Mesothelial cell of epicardium (in vitro differentiated cells): ENCODE measurements around the gene MCRIP1. TPM values are rescaled to one million over a fixed set of nuclear protein-coding genes. Genes with fewer than 3 reads are reported as not detected.

Experiments used
- DNase-seq, 2 experiments: peaks; one replicate each; pipeline ENCODE4 v3.0.0; 2021; ENCODE audit warnings: low spot score in 2 of 2; ENCODE audit not compliant: unreplicated experiment in 2 of 2
- H3K27ac Mint-ChIP-seq: 2 replicates; pipeline ENCODE4 v1.8.0; 2021; ENCODE audit warnings: mixed read lengths
- H3K27me3 Mint-ChIP-seq: 2 replicates; pipeline ENCODE4 v1.8.0; 2021; ENCODE audit warnings: low read depth, mixed read lengths
- H3K36me3 Mint-ChIP-seq: 2 replicates; pipeline ENCODE4 v1.8.0; 2021; ENCODE audit warnings: mixed read lengths
- H3K4me1 Mint-ChIP-seq: 2 replicates; pipeline ENCODE4 v1.8.0; 2021; ENCODE audit warnings: mixed read lengths
- H3K4me3 Mint-ChIP-seq: 2 replicates; pipeline ENCODE4 v1.8.0; 2021; ENCODE audit warnings: mild to moderate bottlenecking, moderate library complexity, mixed read lengths
- H3K9me3 Mint-ChIP-seq: 2 replicates; pipeline ENCODE4 v1.8.0; 2021; ENCODE audit warnings: mixed read lengths
- CTCF ChIP-seq: fragments of 200-600 bp; sonication (generic); IDR thresholded peaks from one replicate; pipeline ENCODE4 v1.5.0; 2021; ENCODE audit warnings: antibody characterized with exemption; ENCODE audit not compliant: unreplicated experiment
- total RNA-seq: library from RNA; stranded (reverse); gene quantifications from 3 replicates; pipeline ENCODE4 v1.2.1, GENCODE V29; 2021

The MCRIP1 gene
- total RNA-seq, 1 donor from 2014 or later: 104 TPM

DNA sequence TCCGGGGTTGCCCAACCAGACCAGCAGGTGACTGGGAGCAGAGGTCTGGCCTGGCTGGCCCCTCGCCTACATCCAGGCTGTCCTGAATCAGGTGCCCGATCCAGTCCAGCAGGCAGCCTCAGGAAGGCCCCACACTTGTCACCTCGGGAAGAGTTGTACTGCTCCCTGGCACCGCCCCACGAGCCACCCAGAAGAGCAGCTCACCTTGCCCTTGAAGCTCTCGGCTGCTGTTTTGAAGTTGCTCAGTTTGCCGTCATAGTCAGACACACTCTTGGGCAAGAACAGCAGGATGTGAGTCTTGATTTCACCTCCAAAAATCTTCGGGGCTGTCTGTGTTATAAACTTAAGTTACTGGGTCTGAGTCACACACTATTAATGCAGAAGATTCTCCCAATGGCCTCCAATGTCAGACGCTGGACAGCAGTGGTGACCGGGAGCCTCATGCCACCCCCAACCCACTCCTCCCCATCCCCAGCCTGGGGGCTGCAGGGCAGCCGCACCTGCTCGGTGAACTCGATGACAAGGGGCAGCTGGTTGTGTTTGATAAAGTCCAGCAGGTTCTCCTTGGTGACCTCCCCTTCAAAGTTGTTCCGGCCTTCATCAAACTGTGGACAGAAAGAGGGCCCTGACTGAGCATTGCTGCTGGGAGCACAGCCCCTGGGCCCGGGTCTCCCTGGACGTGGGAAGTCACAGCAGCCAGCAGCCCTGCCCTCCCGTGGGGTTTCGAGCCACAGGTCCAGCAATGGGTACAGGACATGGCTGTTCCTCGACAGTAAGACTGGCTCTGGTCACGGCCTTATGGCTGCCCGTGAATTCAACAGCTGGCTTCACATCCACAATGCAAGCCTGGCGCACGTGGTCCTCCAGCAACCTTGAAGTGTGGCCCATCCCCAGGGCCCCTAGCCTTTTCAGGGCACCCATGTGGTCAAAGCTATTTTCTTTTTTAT, 13.9 kb upstream of the MCRIP1 start:
- DNase-seq: no peak

DNA sequence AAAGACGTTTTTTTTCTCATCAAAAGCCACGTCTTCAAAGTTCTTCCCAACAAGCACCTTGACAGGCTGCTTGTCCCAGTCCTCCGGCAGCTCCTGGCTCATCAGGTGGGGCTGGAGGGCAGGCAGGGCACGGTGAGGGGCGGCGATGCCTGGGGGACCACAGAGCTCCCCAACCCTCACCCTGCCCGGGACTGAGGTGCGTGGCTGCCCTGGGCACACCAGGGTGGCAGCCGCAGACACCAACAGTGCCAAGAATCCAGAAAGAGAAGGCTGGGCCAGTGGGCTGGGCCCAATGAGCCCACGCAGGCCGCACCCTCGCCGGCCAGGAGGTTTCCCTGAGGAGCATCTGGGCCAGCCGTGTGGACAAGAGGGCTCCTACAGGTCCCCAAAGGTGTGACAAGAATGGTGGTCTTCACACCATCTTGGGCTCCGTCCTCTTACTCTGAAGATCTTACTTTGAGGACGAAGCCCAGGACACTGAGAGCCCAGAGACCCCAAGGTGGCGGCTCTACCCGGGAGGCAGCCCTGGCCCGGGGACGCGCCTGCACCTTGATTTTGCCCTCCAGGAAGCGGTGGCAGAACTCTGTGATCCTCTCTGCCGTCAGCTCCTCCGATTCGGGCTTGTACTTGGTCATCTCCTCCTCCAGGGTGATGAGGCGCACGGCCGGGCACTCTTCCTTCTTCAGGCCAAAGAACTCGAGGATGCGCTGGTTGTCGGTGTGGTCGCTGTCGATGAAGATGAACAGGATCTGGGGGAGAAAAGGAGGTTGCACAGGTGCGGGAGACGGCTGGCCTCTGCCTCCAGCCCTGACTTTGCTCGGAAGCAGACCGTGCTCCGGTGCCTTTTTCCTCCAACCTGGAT, 13.0 kb upstream of the MCRIP1 start:
- Mint-ChIP-seq H3K9me3 (no peaks in the 10 kb centered on the region), H3K27ac (no peak overlapping the region), H3K36me3 (peaks cover 22% of the 10 kb centered on the region), H3K27me3 (no peaks in the 10 kb centered on the region), H3K4me1 (no peaks in the 10 kb centered on the region), H3K4me3 (no peak overlapping the region)
- DNase-seq: no peak
- no peak for TF ChIP-seq CTCF

More for the DNA sequence above, 13.9 kb upstream of the MCRIP1 start:
- Mint-ChIP-seq H3K4me3 (no peak overlapping the region), H3K27ac (no peak overlapping the region), H3K27me3 (no peaks in the 10 kb centered on the region), H3K9me3 (no peaks in the 10 kb centered on the region), H3K36me3 (peaks cover 31% of the 10 kb centered on the region), H3K4me1 (no peaks in the 10 kb centered on the region)
- no peak for TF ChIP-seq CTCF

DNA sequence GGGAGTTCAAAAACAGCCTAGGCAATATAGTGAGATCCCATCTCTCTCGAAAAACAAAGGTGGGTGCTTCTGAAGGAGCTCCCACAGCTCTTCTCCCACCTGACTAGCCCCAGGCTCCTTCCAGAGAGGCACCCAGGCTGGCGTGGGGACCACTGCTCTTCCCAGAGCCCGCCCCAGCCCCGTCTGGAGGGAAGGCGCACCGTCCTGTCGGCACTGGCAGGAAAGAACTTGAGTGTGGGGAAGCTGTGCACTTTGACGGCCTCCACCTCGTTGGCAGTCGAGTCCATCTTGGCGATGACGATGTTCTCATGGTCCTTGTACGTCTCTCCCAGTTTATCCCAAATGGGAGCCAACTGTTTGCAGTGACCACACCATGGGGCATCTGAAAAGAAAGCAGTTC, 12.3 kb upstream of the MCRIP1 start:
- H3K36me3 Mint-ChIP-seq: peaks cover 21% of the 10 kb centered on the region
- no peak overlapping the region for H3K27ac Mint-ChIP-seq
- no peaks in the 10 kb centered on the region for H3K27me3 Mint-ChIP-seq
- no peaks in the 10 kb centered on the region for H3K9me3 Mint-ChIP-seq
- H3K4me3 Mint-ChIP-seq: no peak overlapping the region
- no peak for TF ChIP-seq CTCF
- no peak for DNase-seq
- H3K4me1 Mint-ChIP-seq: no peaks in the 10 kb centered on the region

GRCh38 chr17:81844887-81845286, 11.8 kb upstream of the MCRIP1 start:
- Mint-ChIP-seq H3K4me3 (no peak overlapping the region), H3K27ac (no peak overlapping the region), H3K9me3 (no peaks in the 10 kb centered on the region), H3K27me3 (no peaks in the 10 kb centered on the region), H3K36me3 (peaks cover 21% of the 10 kb centered on the region), H3K4me1 (no peaks in the 10 kb centered on the region)
- DNase-seq: no peak
- TF ChIP-seq CTCF: no peak

DNA sequence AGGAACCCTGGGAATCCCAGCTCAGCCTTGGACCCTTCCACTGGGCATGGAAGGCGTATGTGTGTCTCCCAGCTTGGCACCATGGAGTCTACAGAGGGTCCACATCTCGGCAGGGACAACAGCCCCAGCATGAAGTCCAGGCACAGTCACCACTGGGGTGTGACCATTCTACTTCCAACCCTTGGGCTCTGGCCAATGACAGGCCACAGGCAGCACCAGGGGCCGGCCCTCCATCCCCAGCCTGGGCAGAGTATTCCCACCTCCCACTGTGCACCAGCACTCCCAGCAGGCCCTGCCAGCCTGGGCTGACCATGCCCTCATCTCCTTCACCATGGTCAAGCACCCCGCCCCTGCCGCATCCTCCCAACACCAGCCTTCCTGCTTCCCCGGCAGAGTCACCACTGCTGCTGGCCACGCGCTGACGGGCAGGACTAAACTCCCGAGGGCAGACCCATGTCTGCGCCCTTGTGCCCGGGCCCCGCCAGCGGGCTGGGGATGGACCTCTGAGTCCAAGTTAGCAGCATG, 11.3 kb upstream of the MCRIP1 start:
- Mint-ChIP-seq H3K4me1 (peaks cover 1% of the 10 kb centered on the region), H3K27ac (no peak overlapping the region)

More for the DNA sequence above, 11.3 kb upstream of the MCRIP1 start:
- no peaks in the 10 kb centered on the region for H3K9me3 Mint-ChIP-seq
- no peak for DNase-seq
- H3K36me3 Mint-ChIP-seq: peaks cover 21% of the 10 kb centered on the region
- H3K27me3 Mint-ChIP-seq: no peaks in the 10 kb centered on the region
- TF ChIP-seq CTCF: no peak
- no peak overlapping the region for H3K4me3 Mint-ChIP-seq
